Immature natural killer cell (primary cell): ENCODE results near the gene ACOX3. TPM values are rescaled to one million over a fixed set of nuclear protein-coding genes. Genes with fewer than 3 reads are reported as not detected.
"Not testable (repeated sequence)": the region's sequence is repeated elsewhere in the genome, so short reads cannot be mapped to it uniquely, and the experiment has no call there.

Experiments
- DNase-seq, 3 donors: peaks; one replicate each; pipeline ENCODE4 v3.0.0; 2022; ENCODE audit warnings: mixed read lengths in 1 of 3
- H3K27ac Mint-ChIP-seq, 6 donors: one replicate each; pipeline ENCODE4 v1.8.0; 2020; ENCODE audit warnings: mixed read lengths in 6 of 6, mild to moderate bottlenecking in 5 of 6, inconsistent platforms in 4 of 6, moderate library complexity in 3 of 6
- H3K27me3 Mint-ChIP-seq, 3 donors: one replicate each; pipeline ENCODE4 v1.8.0; 2020 to 2021; ENCODE audit warnings: low read depth in 3 of 3, mild to moderate bottlenecking in 3 of 3, mixed read lengths in 3 of 3, moderate library complexity in 3 of 3, inconsistent platforms in 1 of 3
- H3K36me3 Mint-ChIP-seq, 3 donors: one replicate each; pipeline ENCODE4 v1.8.0; 2020; ENCODE audit warnings: mixed read lengths in 3 of 3, inconsistent platforms in 2 of 3, mild to moderate bottlenecking in 2 of 3
- H3K4me1 Mint-ChIP-seq, 2 donors: one replicate each; pipeline ENCODE4 v1.8.0; 2020; ENCODE audit warnings: inconsistent platforms in 2 of 2, mild to moderate bottlenecking in 2 of 2, mixed read lengths in 2 of 2, moderate library complexity in 1 of 2
- H3K4me3 Mint-ChIP-seq, 5 donors: one replicate each; pipeline ENCODE4 v1.8.0; 2020; ENCODE audit warnings: mild to moderate bottlenecking in 5 of 5, mixed read lengths in 5 of 5, inconsistent platforms in 3 of 5, moderate library complexity in 3 of 5
- H3K9me3 Mint-ChIP-seq, 6 donors: one replicate each; pipeline ENCODE4 v1.8.0; 2020; ENCODE audit warnings: mild to moderate bottlenecking in 6 of 6, mixed read lengths in 6 of 6, inconsistent platforms in 4 of 6, moderate library complexity in 3 of 6
- polyA plus RNA-seq, 3 donors: library from polyadenylated mRNA; unstranded; fragments of 300-500 nt; fragmentation: Illumina TruSeq; gene quantifications; one replicate each; pipeline ENCODE4 v1.2.3, GENCODE V29; 2021

The ACOX3 gene
- polyA plus RNA-seq, 3 donors from 2014 or later, result 11.3 to 15.9 (median 15.8) TPM

GRCh38 chr4:8391972-8392371 is 48.6 kb downstream of the ACOX3 start:
- H3K36me3 Mint-ChIP-seq, result peaks cover 16 to 31% (median 21%) of the 10 kb centered on the region in 3 donors
- H3K4me3 Mint-ChIP-seq, result no peak overlapping the region
- no peak overlapping the region for H3K27ac Mint-ChIP-seq
- DNase-seq, result no peak
- H3K9me3 Mint-ChIP-seq, result no peaks in the 10 kb centered on the region
- no peaks in the 10 kb centered on the region for H3K4me1 Mint-ChIP-seq
- H3K27me3 Mint-ChIP-seq, result peaks cover 0 to 5% (median 0%) of the 10 kb centered on the region in 3 donors

- DNase-seq, result no peak
- Mint-ChIP-seq H3K9me3 (no peaks in the 10 kb centered on the region), H3K4me1 (no peaks in the 10 kb centered on the region), H3K4me3 (no peak overlapping the region), H3K36me3 (peaks cover 13 to 32% (median 18%) of the 10 kb centered on the region in 3 donors), H3K27ac (peak overlapping the region in 1 of 6 donors; percentile 67), H3K27me3 (peaks cover 0 to 5% (median 0%) of the 10 kb centered on the region in 3 donors)
Measured at GRCh38 chr4:8391071-8391470, 49.5 kb downstream of the ACOX3 start.

GRCh38 chr4:8390577-8390976 is 49.9 kb downstream of the ACOX3 start:
- Mint-ChIP-seq H3K27ac (no peak overlapping the region), H3K36me3 (peaks cover 13 to 36% (median 16%) of the 10 kb centered on the region in 3 donors), H3K27me3 (peaks cover 0 to 5% (median 0%) of the 10 kb centered on the region in 3 donors), H3K4me3 (no peak overlapping the region), H3K9me3 (no peaks in the 10 kb centered on the region), H3K4me1 (no peaks in the 10 kb centered on the region)
- no peak for DNase-seq

GRCh38 chr4:8388528-8388870 is 52.0 kb downstream of the ACOX3 start:
- Mint-ChIP-seq H3K4me3 (no peak overlapping the region), H3K9me3 (no peaks in the 10 kb centered on the region), H3K36me3 (peaks cover 11 to 30% (median 11%) of the 10 kb centered on the region in 3 donors), H3K27me3 (peaks cover 0 to 5% (median 0%) of the 10 kb centered on the region in 3 donors), H3K4me1 (no peaks in the 10 kb centered on the region), H3K27ac (no peak overlapping the region)
- no peak for DNase-seq

DNA sequence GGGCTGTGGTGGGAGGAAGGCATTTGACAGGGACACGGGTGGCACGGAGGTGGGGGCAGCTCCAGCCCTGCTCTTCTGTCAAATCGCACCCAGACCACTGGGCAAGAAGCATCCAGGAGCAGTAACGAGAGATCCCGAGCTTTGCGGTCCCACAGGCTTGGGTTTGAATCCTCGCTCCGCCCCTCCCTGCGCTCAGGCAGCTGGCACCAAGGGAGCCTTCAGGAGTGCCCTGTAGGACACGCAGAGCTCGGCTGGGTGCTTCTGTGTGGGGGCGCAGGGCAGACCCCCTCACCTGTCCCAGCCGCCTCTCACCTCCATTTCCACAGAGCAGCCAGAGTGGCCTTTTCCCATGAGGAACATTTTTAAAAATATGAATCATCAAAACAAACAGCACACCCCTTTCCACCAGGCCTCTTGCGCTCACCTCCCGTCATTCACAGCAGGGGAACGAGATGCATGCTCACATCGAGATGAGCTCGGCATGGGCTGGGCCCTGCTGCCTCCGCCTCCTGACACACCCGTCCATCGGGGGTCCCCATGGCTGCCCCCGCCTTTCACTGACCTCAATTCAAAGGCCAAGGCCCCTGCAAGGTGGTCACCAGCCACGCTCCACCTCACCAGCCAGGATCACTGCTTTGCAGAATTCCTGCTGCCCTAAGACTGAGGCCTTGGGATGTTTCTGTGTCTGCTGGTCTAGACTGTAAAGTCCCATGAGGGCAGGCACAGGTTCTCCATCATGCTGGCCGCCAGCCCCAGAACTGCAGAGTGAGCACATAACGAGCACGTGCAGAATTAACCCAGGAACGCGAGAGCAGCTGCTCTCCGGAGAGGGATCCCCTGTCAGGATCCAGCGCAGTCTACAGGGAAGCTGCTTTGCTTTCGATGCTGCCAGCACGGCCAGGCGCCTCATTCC is 52.7 kb downstream of the ACOX3 start:
- Mint-ChIP-seq H3K36me3 (peaks cover 10 to 28% (median 11%) of the 10 kb centered on the region in 3 donors), H3K27me3 (peaks cover 0 to 5% (median 0%) of the 10 kb centered on the region in 3 donors), H3K9me3 (no peaks in the 10 kb centered on the region), H3K4me1 (no peaks in the 10 kb centered on the region), H3K4me3 (no peak overlapping the region), H3K27ac (no peak overlapping the region)
- DNase-seq, result no peak

- Mint-ChIP-seq H3K27ac (no peak overlapping the region), H3K36me3 (peaks cover 9 to 23% (median 10%) of the 10 kb centered on the region in 3 donors), H3K4me1 (no peaks in the 10 kb centered on the region), H3K9me3 (no peaks in the 10 kb centered on the region), H3K4me3 (no peak overlapping the region), H3K27me3 (peaks cover 0 to 5% (median 0%) of the 10 kb centered on the region in 3 donors)
- no peak for DNase-seq
Measured at GRCh38 chr4:8387194-8387593, 53.3 kb downstream of the ACOX3 start.

GRCh38 chr4:8386731-8387130 is 53.8 kb downstream of the ACOX3 start:
- Mint-ChIP-seq H3K36me3 (peaks cover 7 to 22% (median 10%) of the 10 kb centered on the region in 3 donors), H3K4me1 (no peaks in the 10 kb centered on the region), H3K27me3 (peaks cover 0 to 5% (median 0%) of the 10 kb centered on the region in 3 donors), H3K4me3 (no peak overlapping the region), H3K27ac (no peak overlapping the region), H3K9me3 (no peaks in the 10 kb centered on the region)
- no peak for DNase-seq

- DNase-seq, H3K4me1 Mint-ChIP-seq, H3K4me3 Mint-ChIP-seq, H3K9me3 Mint-ChIP-seq, H3K27ac Mint-ChIP-seq, H3K27me3 Mint-ChIP-seq: not testable (repeated sequence)
- H3K36me3 Mint-ChIP-seq, result peaks cover 7 to 18% (median 8%) of the 10 kb centered on the region in 3 donors
Measured at GRCh38 chr4:8386131-8386530, 54.4 kb downstream of the ACOX3 start.

GRCh38 chr4:8385611-8386010 is 54.9 kb downstream of the ACOX3 start:
- Mint-ChIP-seq H3K9me3 (no peaks in the 10 kb centered on the region), H3K27me3 (peaks cover 0 to 5% (median 0%) of the 10 kb centered on the region in 3 donors), H3K27ac (no peak overlapping the region), H3K36me3 (peaks cover 6 to 13% (median 7%) of the 10 kb centered on the region in 3 donors), H3K4me1 (no peaks in the 10 kb centered on the region), H3K4me3 (no peak overlapping the region)
- DNase-seq, result no peak

GRCh38 chr4:8385106-8385505 is 55.4 kb downstream of the ACOX3 start:
- Mint-ChIP-seq H3K27ac (no peak overlapping the region), H3K27me3 (peaks cover 0 to 5% (median 0%) of the 10 kb centered on the region in 3 donors), H3K9me3 (no peaks in the 10 kb centered on the region), H3K36me3 (peaks cover 6 to 11% (median 7%) of the 10 kb centered on the region in 3 donors), H3K4me1 (no peaks in the 10 kb centered on the region), H3K4me3 (no peak overlapping the region)
- no peak for DNase-seq

DNA sequence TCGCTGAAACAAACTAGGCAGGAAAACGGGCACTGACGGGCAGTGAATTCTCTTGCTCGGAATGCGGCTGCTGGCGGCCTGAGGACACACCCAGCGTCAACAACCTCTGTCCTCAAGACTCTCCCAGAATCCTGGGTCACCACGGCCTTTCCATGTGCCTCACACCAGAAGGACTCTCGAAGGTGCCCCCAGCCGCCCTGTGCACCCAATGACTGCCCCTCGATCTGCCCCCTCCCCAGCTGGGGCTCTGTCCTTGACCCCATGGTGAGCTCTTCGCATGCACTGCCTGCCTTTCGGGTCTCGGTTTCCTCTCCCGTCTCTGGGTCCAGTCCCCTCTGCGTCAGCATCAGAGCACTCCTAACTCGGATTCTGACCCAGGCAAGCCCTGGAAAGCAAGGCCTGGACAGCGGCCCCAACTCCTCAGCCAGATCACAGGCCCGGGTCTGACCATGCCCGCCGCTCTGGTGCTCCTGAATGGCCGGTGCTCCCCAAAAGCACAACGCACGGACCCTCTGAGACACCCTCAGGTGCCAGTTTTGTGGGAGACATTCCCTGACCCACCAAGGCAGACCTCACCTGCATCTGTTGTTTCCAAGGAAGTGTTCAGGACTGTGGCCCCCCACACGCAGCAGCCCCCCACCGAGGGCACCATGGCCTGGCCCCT is 56.0 kb downstream of the ACOX3 start:
- H3K27ac Mint-ChIP-seq, result peak overlapping the region in 1 of 6 donors; percentile 37
- H3K36me3 Mint-ChIP-seq, result peaks cover 6 to 11% (median 7%) of the 10 kb centered on the region in 3 donors
- no peaks in the 10 kb centered on the region for H3K4me1 Mint-ChIP-seq
- no peaks in the 10 kb centered on the region for H3K9me3 Mint-ChIP-seq
- peaks cover 0 to 5% (median 0%) of the 10 kb centered on the region in 3 donors for H3K27me3 Mint-ChIP-seq
- no peak for DNase-seq
- no peak overlapping the region for H3K4me3 Mint-ChIP-seq

DNA sequence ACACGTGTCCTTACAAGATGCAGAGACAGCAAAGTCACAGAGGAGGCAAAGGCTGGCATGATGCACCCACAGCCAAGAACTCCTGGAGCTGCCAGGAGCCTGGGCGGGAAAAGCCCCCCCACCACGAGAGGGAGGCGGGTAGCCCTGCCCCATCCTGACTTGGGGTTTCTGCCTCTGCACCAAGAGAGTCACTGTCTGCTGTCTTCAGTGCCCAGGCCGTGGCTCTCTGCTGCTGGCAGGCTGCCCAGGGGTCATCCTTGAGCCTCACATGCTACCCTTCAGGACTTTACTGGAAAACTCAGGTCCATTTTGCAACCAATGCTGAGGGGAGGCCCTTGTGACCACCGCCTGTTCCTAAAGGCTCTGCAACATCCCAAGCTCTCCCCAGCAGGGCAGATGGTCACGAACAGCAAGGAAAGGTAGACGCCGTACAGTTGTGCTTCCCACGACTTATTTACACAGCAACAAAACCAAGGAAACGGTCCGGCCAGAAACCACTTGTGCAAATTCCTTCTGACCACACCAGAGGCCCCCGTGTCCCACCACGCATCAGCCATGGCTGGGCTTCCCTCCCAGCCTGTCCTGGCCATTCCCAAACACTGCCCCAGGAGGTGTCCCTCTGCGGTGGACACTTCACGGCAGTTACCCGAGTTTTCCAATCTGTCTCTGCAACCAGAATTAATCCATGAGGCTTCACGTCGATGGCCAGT is 56.9 kb downstream of the ACOX3 start:
- H3K9me3 Mint-ChIP-seq, result no peaks in the 10 kb centered on the region
- H3K4me1 Mint-ChIP-seq, result no peaks in the 10 kb centered on the region
- H3K4me3 Mint-ChIP-seq, result no peak overlapping the region
- H3K27ac Mint-ChIP-seq, result no peak overlapping the region
- no peak for DNase-seq
- peaks cover 6 to 11% (median 7%) of the 10 kb centered on the region in 3 donors for H3K36me3 Mint-ChIP-seq
- H3K27me3 Mint-ChIP-seq, result peaks cover 0 to 5% (median 0%) of the 10 kb centered on the region in 3 donors

- H3K27ac Mint-ChIP-seq, result no peak overlapping the region
- peaks cover 0 to 3% (median 0%) of the 10 kb centered on the region in 3 donors for H3K27me3 Mint-ChIP-seq
- no peaks in the 10 kb centered on the region for H3K9me3 Mint-ChIP-seq
- peaks cover 6 to 11% (median 7%) of the 10 kb centered on the region in 3 donors for H3K36me3 Mint-ChIP-seq
- H3K4me1 Mint-ChIP-seq, result no peaks in the 10 kb centered on the region
- no peak for DNase-seq
- H3K4me3 Mint-ChIP-seq, result no peak overlapping the region
Measured at GRCh38 chr4:8383016-8383415, 57.5 kb downstream of the ACOX3 start.
